Activated CD4-positive, alpha-beta T cell treated with anti-CD3 and anti-CD28 coated beads, Interleukin-2, amount 10 ng/mL, durations not matched to agents 24 days and 14 days (primary cell): ENCODE measurements around the gene NFILZ. TPM values are rescaled to one million over a fixed set of nuclear protein-coding genes. Genes with fewer than 3 reads are reported as not detected.

Experiments used
- DNase-seq: peaks from one replicate; pipeline ENCODE4 v3.0.0; 2022
- H3K27ac Mint-ChIP-seq: one replicate; pipeline ENCODE4 v1.8.0; 2022; ENCODE audit warnings: mild to moderate bottlenecking, mixed read lengths
- H3K27me3 Mint-ChIP-seq: one replicate; pipeline ENCODE4 v1.8.0; 2022; ENCODE audit warnings: mixed read lengths
- H3K36me3 Mint-ChIP-seq: one replicate; pipeline ENCODE4 v1.8.0; 2022; ENCODE audit warnings: low read depth, mild to moderate bottlenecking, mixed read lengths
- H3K4me1 Mint-ChIP-seq: one replicate; pipeline ENCODE4 v1.8.0; 2021; ENCODE audit warnings: mixed read lengths
- H3K4me3 Mint-ChIP-seq: one replicate; pipeline ENCODE4 v1.8.0; 2022; ENCODE audit warnings: mild to moderate bottlenecking, moderate library complexity, mixed read lengths
- H3K9me3 Mint-ChIP-seq: one replicate; pipeline ENCODE4 v1.8.0; 2021; ENCODE audit warnings: mixed read lengths
- intact Hi-C: fragments of 100-400 bp; cut with micrococcal nuclease; formaldehyde crosslinking; loops from one replicate; pipeline ENCODE4 v1.15.1; 2023
- total RNA-seq: library from RNA; stranded (reverse); gene quantifications from 2 replicates; pipeline ENCODE4 v1.2.3, GENCODE V29; 2022

The NFILZ gene
- total RNA-seq, 1 donor from 2014 or later, result not detected

DNA sequence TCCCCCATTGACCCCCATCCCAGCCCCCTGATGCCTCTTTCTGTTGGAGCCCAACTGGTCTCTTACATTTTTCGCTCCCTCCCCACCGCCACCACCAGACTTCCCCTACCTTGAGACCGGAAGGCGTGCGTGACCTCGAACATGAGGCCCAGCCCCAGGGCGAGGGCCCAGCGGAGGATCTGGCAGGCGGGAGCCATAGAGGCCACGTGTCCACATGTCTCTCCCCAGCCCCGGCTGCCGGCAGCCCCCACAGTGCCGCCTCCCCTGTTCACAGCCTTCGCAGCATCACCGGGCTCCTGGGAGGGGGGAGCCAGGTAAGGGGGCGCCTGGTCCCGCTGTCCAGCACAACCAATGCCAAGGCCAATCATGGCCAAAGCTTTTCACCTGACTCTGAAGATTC, 24.9 kb upstream of the NFILZ start:
- Mint-ChIP-seq H3K4me1 (peaks cover 10% of the 10 kb centered on the region), H3K27me3 (peaks cover 15% of the 10 kb centered on the region)
- intact Hi-C loops, result no loop called here

DNA sequence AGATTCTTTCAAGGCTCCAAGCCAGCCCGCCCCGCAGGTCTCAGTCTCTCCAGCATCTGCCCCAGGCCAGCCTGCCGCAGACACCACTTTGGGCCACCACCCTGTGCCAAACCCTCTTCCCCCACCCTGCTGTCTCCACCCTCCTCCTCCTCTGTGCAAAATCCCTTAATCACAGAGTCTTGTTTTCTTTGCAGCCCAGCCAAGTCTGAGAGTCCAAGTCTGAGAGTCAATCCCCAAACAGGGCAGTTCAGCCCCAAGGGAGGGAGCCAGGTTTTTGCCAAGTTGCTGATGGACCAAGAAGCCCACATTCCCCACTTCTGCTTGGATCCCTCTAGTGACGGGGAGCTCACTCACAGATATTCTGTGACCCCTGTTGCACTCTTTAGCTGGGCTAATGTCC, 23.0 kb upstream of the NFILZ start:
- intact Hi-C loops, result no loop called here
- peaks cover 7% of the 10 kb centered on the region for H3K36me3 Mint-ChIP-seq
- peaks cover 7% of the 10 kb centered on the region for H3K9me3 Mint-ChIP-seq
- no peak overlapping the region for H3K4me3 Mint-ChIP-seq
- H3K27me3 Mint-ChIP-seq, result peaks cover 17% of the 10 kb centered on the region
- no peak for DNase-seq
- H3K4me1 Mint-ChIP-seq, result peaks cover 13% of the 10 kb centered on the region
- H3K27ac Mint-ChIP-seq, result no peak overlapping the region

More for the DNA sequence above, 24.9 kb upstream of the NFILZ start:
- Mint-ChIP-seq H3K27ac (no peak overlapping the region), H3K36me3 (peaks cover 7% of the 10 kb centered on the region), H3K9me3 (peaks cover 7% of the 10 kb centered on the region), H3K4me3 (no peak overlapping the region)
- no peak for DNase-seq

DNA sequence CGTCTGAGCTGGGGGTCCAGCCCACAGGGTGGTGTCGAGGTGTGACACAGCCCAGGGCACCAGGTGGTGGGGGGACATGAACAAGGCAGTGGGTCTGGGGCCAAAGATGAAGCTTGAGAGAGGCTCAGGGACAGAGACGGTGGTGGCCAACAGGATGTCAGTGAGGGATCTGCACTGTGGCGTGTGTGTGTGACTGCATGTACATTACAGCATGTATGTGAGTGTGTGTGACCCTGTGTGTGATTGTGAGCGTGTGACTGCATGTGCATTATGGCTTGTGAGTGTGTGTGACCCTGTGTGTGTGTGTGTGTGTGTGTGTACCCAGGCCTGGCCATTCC, 21.5 kb upstream of the NFILZ start:
- H3K36me3 Mint-ChIP-seq, result peaks cover 4% of the 10 kb centered on the region
- peaks cover 4% of the 10 kb centered on the region for H3K9me3 Mint-ChIP-seq
- intact Hi-C loops, result no loop called here

DNA sequence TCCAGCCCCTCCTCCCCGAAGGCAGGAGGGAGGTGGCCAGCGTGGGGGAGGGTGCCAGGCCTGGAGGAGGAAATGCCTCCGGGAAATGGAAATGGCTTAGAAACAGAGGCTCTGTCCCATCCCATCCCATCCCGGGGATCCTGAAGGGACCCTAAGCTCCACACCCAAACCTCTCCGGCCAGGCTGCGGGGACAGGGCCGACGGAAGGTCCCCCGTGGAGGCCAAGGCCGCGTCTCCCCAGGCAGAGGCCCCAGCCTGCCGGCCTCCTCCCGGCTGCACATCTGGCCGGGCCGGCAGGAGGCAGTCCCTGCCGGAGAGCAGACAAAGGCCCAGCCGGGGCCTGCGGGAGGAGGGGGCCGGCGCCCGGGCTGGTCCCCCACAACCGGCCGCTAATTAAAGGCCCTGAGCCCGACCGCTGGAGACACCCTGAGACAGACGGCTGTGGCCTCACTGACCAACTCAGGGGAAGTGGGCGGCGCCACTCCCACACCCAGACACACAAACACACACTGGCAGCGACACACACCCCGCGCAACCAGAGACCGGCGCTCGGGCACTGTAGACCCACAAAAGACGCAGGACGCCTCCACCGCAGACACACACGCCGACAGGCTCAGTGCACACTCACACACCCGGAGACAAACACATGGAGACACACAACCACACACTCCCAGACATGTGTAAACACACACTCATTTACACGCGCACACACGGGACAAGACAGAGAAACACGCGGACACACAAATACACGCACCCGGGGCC, 21.0 kb upstream of the NFILZ start:
- H3K4me1 Mint-ChIP-seq, result peaks cover 15% of the 10 kb centered on the region
- peaks cover 4% of the 10 kb centered on the region for H3K9me3 Mint-ChIP-seq
- H3K27ac Mint-ChIP-seq, result peak overlapping the region; percentile 43
- no peak for DNase-seq
- intact Hi-C loops, result no loop called here
- peaks cover 18% of the 10 kb centered on the region for H3K27me3 Mint-ChIP-seq
- H3K4me3 Mint-ChIP-seq, result peak overlapping the region; percentile 86
- peaks cover 4% of the 10 kb centered on the region for H3K36me3 Mint-ChIP-seq

More for the DNA sequence above, 21.5 kb upstream of the NFILZ start:
- peaks cover 18% of the 10 kb centered on the region for H3K27me3 Mint-ChIP-seq
- peaks cover 15% of the 10 kb centered on the region for H3K4me1 Mint-ChIP-seq
- no peak for DNase-seq
- H3K4me3 Mint-ChIP-seq, result peak overlapping the region; percentile 35
- H3K27ac Mint-ChIP-seq, result no peak overlapping the region

DNA sequence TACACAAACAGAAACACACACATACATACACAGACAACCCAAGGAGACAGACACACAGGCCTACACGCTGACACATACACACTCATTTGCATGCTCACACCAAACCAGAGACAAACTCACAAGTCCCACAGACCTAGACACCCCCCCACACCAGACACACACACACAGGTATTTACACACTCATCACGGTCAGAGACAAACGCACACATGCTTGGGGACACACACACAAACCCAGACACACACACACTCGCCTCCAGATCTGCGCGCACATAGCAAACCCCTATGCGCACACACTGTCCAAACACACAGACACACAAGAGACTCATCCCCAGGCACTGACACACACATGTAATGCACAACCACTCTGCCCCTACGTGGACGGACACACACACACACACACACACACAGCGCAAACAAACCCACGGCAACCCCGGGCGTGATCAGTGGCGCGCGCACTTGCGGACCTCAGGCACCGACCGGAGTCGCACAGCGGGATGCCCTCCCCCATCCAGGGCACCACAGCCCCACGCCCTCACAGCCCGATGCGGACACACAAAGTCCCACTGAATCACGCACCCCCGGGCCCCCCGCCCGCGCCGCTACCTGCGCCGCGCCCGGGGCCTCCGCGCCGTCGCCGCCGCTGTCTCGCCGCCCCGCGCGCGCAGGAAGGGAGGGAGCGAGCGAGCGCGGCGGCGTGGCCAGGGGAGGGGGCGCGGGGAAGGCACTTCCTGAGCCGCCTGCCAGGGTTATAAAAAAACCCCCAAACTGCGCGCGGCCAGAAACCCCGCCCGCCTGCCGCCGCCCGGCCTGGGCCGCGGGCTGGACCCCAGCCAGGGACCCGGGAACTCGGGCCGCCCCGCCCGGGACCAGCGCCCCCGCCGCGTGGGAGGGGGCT, 20.1 kb upstream of the NFILZ start, which contains the start of gene ADAMTS10:
Gene ADAMTS10, minus strand, starts transcription at position 675 of the 895 bp plus-strand sequence. CDS start 5,005 bp downstream, outside the sequence.
- Mint-ChIP-seq H3K27me3 (peaks cover 18% of the 10 kb centered on the region), H3K4me3 (peak within 1 kb of the TSS; percentile 86), H3K27ac (peak within 1 kb of the TSS; percentile 43), H3K36me3 (peaks cover 2% of the 10 kb centered on the region), H3K4me1 (peaks cover 15% of the 10 kb centered on the region), H3K9me3 (peaks cover 4% of the 10 kb centered on the region)
- DNase-seq, result peak; percentile 79
- intact Hi-C loops, result no loop called here

DNA sequence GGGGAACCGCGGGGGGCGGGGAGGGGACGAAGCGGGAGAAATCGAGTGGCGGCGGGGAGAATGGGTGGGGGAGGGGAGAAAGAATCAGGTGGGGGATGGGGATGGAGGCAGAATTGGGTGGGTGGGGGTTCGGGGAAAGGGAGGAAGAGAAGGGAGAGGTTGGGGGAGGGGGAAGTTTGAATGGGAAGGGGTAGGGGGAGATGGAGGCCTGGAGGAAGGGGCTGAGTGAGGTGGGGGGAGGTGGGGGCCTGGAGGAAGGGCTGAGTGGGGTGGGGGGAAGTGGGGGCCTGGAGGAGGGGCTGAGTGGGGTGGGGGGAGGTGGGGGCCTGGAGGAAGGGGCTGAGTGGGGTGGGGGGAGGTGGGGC, 19.5 kb upstream of the NFILZ start:
- Mint-ChIP-seq H3K27me3 (peaks cover 21% of the 10 kb centered on the region), H3K27ac (no peak overlapping the region), H3K9me3 (peaks cover 4% of the 10 kb centered on the region), H3K4me3 (no peak overlapping the region), H3K36me3 (peaks cover 2% of the 10 kb centered on the region), H3K4me1 (peaks cover 15% of the 10 kb centered on the region)
- intact Hi-C loops, result no loop called here
- no peak for DNase-seq

DNA sequence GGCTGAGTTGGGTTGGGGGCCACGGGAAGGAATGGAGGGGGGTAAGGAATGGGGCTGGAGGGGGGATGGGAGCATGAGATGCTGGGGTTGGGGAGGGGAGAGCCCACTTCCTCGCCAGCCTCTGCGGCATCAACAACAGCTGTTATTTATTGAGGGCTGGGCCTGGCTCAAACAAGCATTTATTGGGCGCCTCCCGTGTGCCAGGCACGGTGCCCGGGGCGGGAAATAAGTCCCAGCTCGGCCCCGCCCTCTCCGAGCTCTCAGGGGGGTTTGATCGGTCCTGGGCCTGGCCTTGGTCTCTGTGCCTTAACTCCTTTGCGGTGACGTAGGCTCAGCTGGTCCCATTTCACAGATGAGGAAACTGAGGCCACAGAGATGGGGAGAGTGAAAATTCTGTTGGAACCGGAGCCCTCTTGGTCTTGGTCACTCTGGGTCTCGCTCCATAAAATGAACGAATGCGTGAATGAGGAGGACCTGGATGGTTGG, 19.0 kb upstream of the NFILZ start:
- Mint-ChIP-seq H3K27ac (no peak overlapping the region), H3K36me3 (peaks cover 2% of the 10 kb centered on the region), H3K4me1 (peaks cover 15% of the 10 kb centered on the region), H3K27me3 (peaks cover 21% of the 10 kb centered on the region), H3K9me3 (peaks cover 4% of the 10 kb centered on the region), H3K4me3 (peak overlapping the region; percentile 28)
- intact Hi-C loops, result no loop called here
- DNase-seq, result no peak

DNA sequence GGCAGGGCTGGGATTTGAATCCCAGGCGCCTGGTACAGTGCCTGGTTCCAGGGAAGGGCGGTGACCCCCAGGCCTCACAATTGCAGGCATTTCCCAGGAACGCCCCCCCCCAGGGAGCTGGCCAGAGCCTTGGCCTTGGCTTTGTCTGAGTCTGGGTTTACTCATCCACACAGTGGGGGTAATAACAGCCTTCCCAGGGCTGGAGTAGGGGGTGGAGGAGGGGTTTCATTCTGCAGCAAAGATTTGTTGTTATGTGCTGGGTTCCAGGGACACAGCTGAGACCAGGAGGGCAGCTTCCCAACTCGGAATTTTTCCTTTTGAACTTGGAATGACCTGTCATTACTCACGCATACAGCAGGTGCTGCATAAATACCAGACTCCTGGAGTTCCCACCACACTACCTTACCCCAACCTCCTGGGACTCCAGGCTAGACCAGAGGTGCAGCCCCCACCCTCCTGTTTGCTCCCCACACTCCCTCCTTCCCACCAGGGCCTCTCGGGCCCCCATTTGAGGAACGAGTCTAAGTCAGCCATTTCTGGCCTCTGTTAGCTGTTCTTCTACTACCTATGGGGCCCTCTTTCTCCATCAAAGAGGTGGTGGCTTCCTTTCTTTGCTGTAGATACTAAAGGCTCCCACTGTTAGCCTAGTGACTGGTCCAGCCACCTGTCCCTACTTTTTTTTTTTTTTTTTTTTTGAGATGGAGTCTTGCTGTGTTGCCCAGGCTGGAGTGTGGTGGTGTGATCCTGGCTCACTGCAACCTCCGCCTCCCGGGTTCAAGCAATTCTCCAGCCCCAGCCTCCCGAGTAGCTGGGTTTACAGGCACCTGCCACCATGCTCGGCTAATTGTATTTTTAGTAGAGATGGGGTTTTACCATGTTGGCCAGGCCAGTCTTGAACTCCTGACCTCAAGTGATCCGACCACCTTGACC, 18.3 kb upstream of the NFILZ start:
- Mint-ChIP-seq H3K27me3 (peaks cover 21% of the 10 kb centered on the region), H3K9me3 (no peaks in the 10 kb centered on the region), H3K4me1 (peaks cover 15% of the 10 kb centered on the region), H3K4me3 (peak overlapping the region; percentile 66), H3K36me3 (peaks cover 2% of the 10 kb centered on the region), H3K27ac (no peak overlapping the region)
- intact Hi-C loops, result no loop called here
- DNase-seq, result no peak

DNA sequence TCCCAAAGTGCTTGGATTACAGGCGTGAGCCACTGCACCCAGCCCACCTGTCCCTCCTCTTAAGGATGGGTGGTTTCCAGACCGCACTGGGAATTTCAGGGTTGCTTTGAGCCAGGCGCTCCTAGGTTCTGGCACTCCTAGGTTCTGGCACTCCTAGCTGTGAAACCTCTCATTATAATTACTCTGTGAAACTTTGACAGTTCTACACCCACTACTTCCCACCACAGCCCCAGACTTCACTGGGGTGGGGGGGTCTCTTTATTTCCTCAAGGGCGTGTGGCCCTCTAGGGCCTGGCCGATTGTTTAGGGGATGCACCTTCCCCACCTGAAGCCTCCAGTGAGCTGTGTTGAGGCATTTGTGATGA, 17.6 kb upstream of the NFILZ start:
- Mint-ChIP-seq H3K27me3 (peaks cover 21% of the 10 kb centered on the region), H3K9me3 (no peaks in the 10 kb centered on the region), H3K4me3 (no peak overlapping the region), H3K4me1 (peaks cover 15% of the 10 kb centered on the region), H3K36me3 (peaks cover 2% of the 10 kb centered on the region), H3K27ac (no peak overlapping the region)
- intact Hi-C loops, result no loop called here
- no peak for DNase-seq

DNA sequence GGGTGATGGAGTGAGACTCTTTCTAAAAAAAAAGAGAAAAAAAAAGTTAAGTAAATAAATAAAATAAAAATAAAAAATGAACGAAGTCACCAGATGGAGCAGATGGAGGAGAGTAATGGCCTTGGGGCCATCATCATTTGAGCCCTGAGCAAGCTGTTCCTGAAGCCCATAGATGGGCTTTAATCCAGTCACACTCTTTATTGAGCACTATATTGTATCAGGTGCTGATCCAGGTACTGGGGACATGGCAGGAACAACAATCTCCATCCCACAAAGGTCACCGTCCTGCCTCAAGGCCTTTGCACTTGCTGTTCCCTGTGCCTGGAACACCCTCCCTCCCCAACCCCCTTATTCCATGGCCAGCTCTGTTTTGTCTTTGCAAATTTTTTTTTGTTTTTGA, 16.0 kb upstream of the NFILZ start:
- peaks cover 2% of the 10 kb centered on the region for H3K36me3 Mint-ChIP-seq
- peaks cover 12% of the 10 kb centered on the region for H3K4me1 Mint-ChIP-seq
- intact Hi-C loops, result no loop called here
- H3K27me3 Mint-ChIP-seq, result peaks cover 13% of the 10 kb centered on the region
- no peak overlapping the region for H3K4me3 Mint-ChIP-seq
- no peak for DNase-seq
- no peaks in the 10 kb centered on the region for H3K9me3 Mint-ChIP-seq
- H3K27ac Mint-ChIP-seq, result no peak overlapping the region

DNA sequence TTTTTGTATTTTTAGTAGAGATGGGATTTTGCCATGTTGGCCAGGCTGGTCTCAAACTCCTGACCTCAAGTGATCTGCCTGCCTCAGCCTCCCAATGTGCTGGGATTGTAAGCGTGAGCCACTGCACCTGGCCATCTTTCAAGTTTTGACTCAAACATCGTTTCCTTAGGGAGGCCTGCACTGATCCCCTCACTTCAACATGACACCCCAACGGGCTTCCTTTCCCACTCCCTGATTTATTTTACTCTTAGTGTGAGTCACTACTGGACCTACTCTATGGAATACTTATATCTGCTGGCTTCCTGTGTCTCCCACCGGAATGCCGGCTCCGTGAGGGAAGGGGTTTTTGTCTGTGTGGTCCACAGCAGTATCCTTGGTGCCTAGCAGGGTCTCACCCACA, 15.4 kb upstream of the NFILZ start:
- H3K27ac Mint-ChIP-seq, result no peak overlapping the region
- DNase-seq, result no peak
- peaks cover 1% of the 10 kb centered on the region for H3K36me3 Mint-ChIP-seq
- no peaks in the 10 kb centered on the region for H3K9me3 Mint-ChIP-seq
- peaks cover 9% of the 10 kb centered on the region for H3K27me3 Mint-ChIP-seq
- peaks cover 8% of the 10 kb centered on the region for H3K4me1 Mint-ChIP-seq
- no peak overlapping the region for H3K4me3 Mint-ChIP-seq
- intact Hi-C loops, result loop anchor here (1.0 kb wide), 1 partner anchor 79 kb away; no protein-coding TSS in a partner anchor

DNA sequence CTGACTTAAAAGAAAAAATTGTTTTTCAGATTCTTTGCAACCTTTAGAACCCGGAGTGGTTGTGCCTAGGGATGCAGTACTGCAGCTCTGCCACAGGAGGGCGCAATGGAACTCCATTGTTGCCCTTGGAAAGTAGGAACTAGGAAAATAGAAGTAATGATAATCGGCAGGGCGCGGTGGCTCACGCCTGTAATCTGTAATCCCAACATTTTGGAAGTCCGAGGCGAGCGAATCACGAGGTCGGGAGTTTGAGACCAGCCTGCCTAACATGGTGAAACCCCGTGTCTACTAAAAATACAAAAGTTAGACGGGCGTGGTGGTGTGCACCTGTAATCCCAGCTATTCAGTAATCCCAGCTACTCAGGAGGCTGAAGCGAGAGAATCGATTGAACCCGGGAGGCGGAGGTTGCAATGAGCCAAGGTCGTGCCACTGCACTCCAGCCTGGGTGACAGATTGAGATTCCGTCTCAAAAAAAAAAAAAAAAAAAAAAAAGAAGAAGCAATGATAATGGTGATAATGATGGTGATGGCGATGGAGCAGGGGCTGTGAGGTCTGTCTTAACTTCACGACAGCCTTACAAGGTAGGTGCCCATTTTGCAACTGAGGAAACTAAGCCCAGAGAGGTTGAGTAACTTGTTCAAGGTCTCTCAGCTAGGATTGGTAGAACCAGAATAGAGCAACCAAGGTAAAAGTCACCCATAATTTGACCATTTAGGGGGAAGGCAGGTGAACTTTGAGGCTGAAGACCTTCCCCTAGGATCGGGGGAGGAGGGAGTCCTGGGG, 14.4 kb upstream of the NFILZ start:
- Mint-ChIP-seq H3K4me3 (no peak overlapping the region), H3K27ac (no peak overlapping the region), H3K36me3 (no peaks in the 10 kb centered on the region), H3K9me3 (no peaks in the 10 kb centered on the region), H3K4me1 (peaks cover 4% of the 10 kb centered on the region), H3K27me3 (peaks cover 5% of the 10 kb centered on the region)
- intact Hi-C loops, result loop anchor here (1.0 kb wide), 1 partner anchor 78 kb away; no protein-coding TSS in a partner anchor
- peak; percentile 89 for DNase-seq

DNA sequence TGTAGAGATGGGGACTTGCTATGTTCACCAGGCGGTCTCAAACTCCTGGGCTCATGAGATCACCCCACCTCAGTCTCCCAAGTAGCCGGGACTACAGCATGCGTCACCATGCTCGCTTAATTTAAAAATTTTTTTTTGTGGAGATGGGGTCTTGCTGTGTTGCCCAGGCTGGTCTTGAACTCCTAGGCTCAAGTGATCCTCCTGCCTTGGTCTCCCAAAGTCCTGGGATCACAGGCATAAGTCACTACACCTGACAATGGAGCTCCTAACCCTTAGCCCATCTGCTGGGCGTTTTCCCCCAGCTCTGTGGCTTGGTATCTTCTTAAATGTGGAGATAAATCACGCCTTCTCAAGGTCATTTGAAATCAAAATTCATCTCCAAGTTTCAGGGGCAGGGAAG, 13.6 kb upstream of the NFILZ start:
- Mint-ChIP-seq H3K4me1 (peaks cover 4% of the 10 kb centered on the region), H3K27me3 (peaks cover 5% of the 10 kb centered on the region), H3K36me3 (no peaks in the 10 kb centered on the region), H3K9me3 (no peaks in the 10 kb centered on the region), H3K27ac (no peak overlapping the region), H3K4me3 (no peak overlapping the region)
- DNase-seq, result no peak
- intact Hi-C loops, result no loop called here
